Astrocyte (in vitro differentiated cells and primary cell): ENCODE measurements around the gene FOXD3. TPM values are rescaled to one million over a fixed set of nuclear protein-coding genes. Genes with fewer than 3 reads are reported as not detected.

ENCODE experiments used
- DNase-seq: peaks from one replicate; pipeline ENCODE4 v3.0.0-alpha.2; 2010; ENCODE audit warnings: low read depth
- FAIRE-seq: peaks from 2 replicates; lab custom pipeline; 2011; peaks lifted over from hg19 to GRCh38; lab: Jason Lieb, UNC
- H2AFZ ChIP-seq: 2 replicates; pipeline ENCODE4 v1.6.0; 2012; ENCODE audit warnings: low read depth, low read length, inconsistent platforms
- H3K27ac ChIP-seq: 2 replicates; pipeline ENCODE4 v1.5.1; 2011; ENCODE audit warnings: low read depth, low read length, inconsistent platforms
- H3K27me3 ChIP-seq: 2 replicates; pipeline ENCODE4 v1.6.0; 2011; ENCODE audit warnings: low read length, inconsistent platforms; ENCODE audit not compliant: insufficient read depth
- H3K36me3 ChIP-seq: 2 replicates; pipeline ENCODE4 v1.5.1; 2011; ENCODE audit warnings: low read length, inconsistent platforms; ENCODE audit not compliant: insufficient read depth
- H3K4me1 ChIP-seq: 2 replicates; pipeline ENCODE4 v1.5.1; 2011; ENCODE audit warnings: low read length, inconsistent platforms; ENCODE audit not compliant: insufficient read depth
- H3K4me2 ChIP-seq: 2 replicates; pipeline ENCODE4 v1.6.0; 2012; ENCODE audit warnings: low read length, inconsistent platforms
- H3K4me3 ChIP-seq: 2 replicates; pipeline ENCODE4 v1.5.1; 2011; ENCODE audit warnings: low read depth, mild to moderate bottlenecking, low read length, inconsistent platforms; ENCODE audit not compliant: insufficient read depth
- H3K79me2 ChIP-seq: 2 replicates; pipeline ENCODE4 v1.6.0; 2012; ENCODE audit warnings: mild to moderate bottlenecking, low read length, inconsistent platforms; ENCODE audit not compliant: insufficient read depth
- H3K9ac ChIP-seq: 2 replicates; pipeline ENCODE4 v1.6.0; 2012; ENCODE audit warnings: mild to moderate bottlenecking, low read length, inconsistent platforms
- H3K9me3 ChIP-seq: 2 replicates; pipeline ENCODE4 v1.5.1; 2012; ENCODE audit warnings: low read depth, mild to moderate bottlenecking, low read length, inconsistent platforms; ENCODE audit not compliant: insufficient read depth
- H4K20me1 ChIP-seq: 2 replicates; pipeline ENCODE4 v1.6.0; 2012; ENCODE audit warnings: low read length, inconsistent platforms; ENCODE audit not compliant: insufficient read depth
- H3K27ac Mint-ChIP-seq: one replicate; pipeline ENCODE4 v1.8.0; 2021; ENCODE audit warnings: mild to moderate bottlenecking, mixed read lengths; ENCODE audit not compliant: unreplicated experiment
- H3K27me3 Mint-ChIP-seq: one replicate; pipeline ENCODE4 v1.8.0; 2021; ENCODE audit warnings: low read depth, mixed read lengths; ENCODE audit not compliant: unreplicated experiment
- H3K36me3 Mint-ChIP-seq: one replicate; pipeline ENCODE4 v1.8.0; 2021; ENCODE audit warnings: low read depth, mixed read lengths; ENCODE audit not compliant: unreplicated experiment
- H3K4me1 Mint-ChIP-seq: one replicate; pipeline ENCODE4 v1.8.0; 2021; ENCODE audit warnings: low read depth, mixed read lengths; ENCODE audit not compliant: unreplicated experiment
- H3K4me3 Mint-ChIP-seq: one replicate; pipeline ENCODE4 v1.8.0; 2021; ENCODE audit warnings: mild to moderate bottlenecking, moderate library complexity, mixed read lengths; ENCODE audit not compliant: unreplicated experiment
- H3K9me3 Mint-ChIP-seq: one replicate; pipeline ENCODE4 v1.8.0; 2021; ENCODE audit warnings: mild to moderate bottlenecking, mixed read lengths; ENCODE audit not compliant: unreplicated experiment
- EZH2 ChIP-seq: IDR thresholded peaks from 2 replicates; pipeline ENCODE4 v1.6.1; 2012; ENCODE audit warnings: mild to moderate bottlenecking, low read length, inconsistent platforms; ENCODE audit not compliant: insufficient read depth
- total RNA-seq: library from RNA; stranded (reverse); gene quantifications from 2 replicates; pipeline ENCODE4 v1.2.1, GENCODE V29; 2021
- TF ChIP-seq, protein P1 (sequence below): IDR thresholded peaks from 2 replicates; pipeline ENCODE4 v1.5.1; 2011; ENCODE audit warnings: low read depth, mild to moderate bottlenecking, inconsistent platforms, low read length, moderate library complexity; ENCODE audit not compliant: insufficient read depth

FOXD3 gene
- total RNA-seq, 1 donor from 2014 or later = not detected

- Mint-ChIP-seq H3K27ac (peak overlapping the region; percentile 18), H3K36me3 (peaks cover 5% of the 10 kb centered on the region), H3K4me1 (peaks cover 2% of the 10 kb centered on the region), H3K4me3 (no peak overlapping the region), H3K9me3 (peaks cover 38% of the 10 kb centered on the region), H3K27me3 (peaks cover 72% of the 10 kb centered on the region)
- Histone ChIP-seq H3K4me3 (no peak overlapping the region), H3K9ac (no peak overlapping the region), H3K27ac (no peak overlapping the region), H3K4me1 (peaks cover 3% of the 10 kb centered on the region), H3K9me3 (peaks cover 9% of the 10 kb centered on the region), H3K36me3 (no peaks in the 10 kb centered on the region), H3K27me3 (peaks cover 89% of the 10 kb centered on the region), H3K79me2 (no peaks in the 10 kb centered on the region), H2AFZ (peak overlapping the region; percentile 66), H4K20me1 (peaks cover 20% of the 10 kb centered on the region), H3K4me2 (peak overlapping the region; percentile 77)
- FAIRE-seq (no peak), DNase-seq (no peak)
- TF ChIP-seq EZH2 = peak; percentile 97
- TF ChIP-seq, protein P1, sequence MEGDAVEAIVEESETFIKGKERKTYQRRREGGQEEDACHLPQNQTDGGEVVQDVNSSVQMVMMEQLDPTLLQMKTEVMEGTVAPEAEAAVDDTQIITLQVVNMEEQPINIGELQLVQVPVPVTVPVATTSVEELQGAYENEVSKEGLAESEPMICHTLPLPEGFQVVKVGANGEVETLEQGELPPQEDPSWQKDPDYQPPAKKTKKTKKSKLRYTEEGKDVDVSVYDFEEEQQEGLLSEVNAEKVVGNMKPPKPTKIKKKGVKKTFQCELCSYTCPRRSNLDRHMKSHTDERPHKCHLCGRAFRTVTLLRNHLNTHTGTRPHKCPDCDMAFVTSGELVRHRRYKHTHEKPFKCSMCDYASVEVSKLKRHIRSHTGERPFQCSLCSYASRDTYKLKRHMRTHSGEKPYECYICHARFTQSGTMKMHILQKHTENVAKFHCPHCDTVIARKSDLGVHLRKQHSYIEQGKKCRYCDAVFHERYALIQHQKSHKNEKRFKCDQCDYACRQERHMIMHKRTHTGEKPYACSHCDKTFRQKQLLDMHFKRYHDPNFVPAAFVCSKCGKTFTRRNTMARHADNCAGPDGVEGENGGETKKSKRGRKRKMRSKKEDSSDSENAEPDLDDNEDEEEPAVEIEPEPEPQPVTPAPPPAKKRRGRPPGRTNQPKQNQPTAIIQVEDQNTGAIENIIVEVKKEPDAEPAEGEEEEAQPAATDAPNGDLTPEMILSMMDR = no peak
These were observed 837 bp downstream of the FOXD3 start for GRCh38 chr1:63322944-63323864.

GRCh38 chr1:63323865-63324778 is 1.8 kb downstream of the FOXD3 start:
- Mint-ChIP-seq H3K4me3 (no peak overlapping the region), H3K4me1 (peaks cover 2% of the 10 kb centered on the region), H3K36me3 (peaks cover 6% of the 10 kb centered on the region), H3K9me3 (peaks cover 35% of the 10 kb centered on the region), H3K27me3 (peaks cover 72% of the 10 kb centered on the region), H3K27ac (peak overlapping the region; percentile 99)
- Histone ChIP-seq H2AFZ (peak overlapping the region; percentile 66), H3K27me3 (peaks cover 89% of the 10 kb centered on the region), H3K4me2 (peak overlapping the region; percentile 36), H3K9ac (no peak overlapping the region), H3K27ac (no peak overlapping the region), H3K36me3 (no peaks in the 10 kb centered on the region), H3K9me3 (peaks cover 5% of the 10 kb centered on the region), H3K4me1 (peaks cover 3% of the 10 kb centered on the region), H4K20me1 (peaks cover 14% of the 10 kb centered on the region), H3K79me2 (no peaks in the 10 kb centered on the region), H3K4me3 (no peak overlapping the region)
- FAIRE-seq = no peak
- DNase-seq = no peak
- TF ChIP-seq EZH2 = peak; percentile 62
- TF ChIP-seq, protein P1 = no peak
